ENCODE results near the gene GRIA4. TPM values are rescaled to one million over a fixed set of nuclear protein-coding genes. Genes with fewer than 3 reads are reported as not detected.
"Not testable (repeated sequence)": the region's sequence is repeated elsewhere in the genome, so short reads cannot be mapped to it uniquely, and the experiment has no call there.

The GRIA4 gene
- total RNA-seq, 1 experiment from 2014 or later, result not detected

DNA sequence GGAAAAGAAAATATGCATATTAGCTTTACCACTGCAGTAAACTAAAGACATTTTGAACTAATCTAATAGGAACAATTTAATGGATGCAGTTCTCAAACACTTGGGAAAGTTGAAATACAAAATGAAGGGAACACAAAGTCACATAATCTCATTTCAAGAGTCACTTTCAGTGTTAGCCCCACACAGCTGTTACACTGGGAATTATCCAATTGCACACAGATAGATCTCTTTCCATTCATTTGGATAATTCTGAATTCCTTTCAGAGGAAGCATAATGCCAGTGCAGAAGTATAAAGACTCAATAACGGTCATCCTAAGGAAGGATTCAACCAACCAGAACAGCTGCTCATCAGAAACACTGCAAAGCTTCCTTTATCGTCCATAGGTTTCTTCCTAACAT, 173.3 kb downstream of the GRIA4 start:
- H3K36me3 ChIP-seq (ENCODE audit: insufficient read depth, low read length, poor library complexity, severe bottlenecking), result no peaks in the 10 kb centered on the region
- DNase-seq (ENCODE audit: low spot score), result no peak
- CTCF ChIA-PET, result no interaction called here
- H3K27me3 ChIP-seq (replicated peaks; ENCODE audit: insufficient read depth, low read depth, low read length, poor library complexity), result no peaks in the 10 kb centered on the region
- POLR2A ChIA-PET (ENCODE audit: low non-redundant PET), result interaction anchor here (0.7 kb wide), 1 partner anchor 11 kb away, joined by 3 read pairs; no protein-coding TSS in a partner anchor
- BruUV-seq (replicated peaks), result no TSS peak
- TF ChIP-seq CTCF (conservative IDR thresholded peaks at IDR 0.05; ENCODE audit: low read depth, low read length) (no peak), EZH2 (IDR thresholded peaks at IDR 0.05; ENCODE audit: borderline replicate concordance, low read depth, low read length, poor library complexity, severe bottlenecking) (no peak)
- H3K9me3 ChIP-seq (ENCODE audit: low read depth, low read length, poor library complexity, severe bottlenecking), result no peaks in the 10 kb centered on the region
- intact Hi-C loops (cut with micrococcal nuclease; ENCODE audit: unreplicated experiment), result no loop called here
- no peak overlapping the region for H3K4me3 ChIP-seq (ENCODE audit: low read depth, low read length, poor library complexity, severe bottlenecking)
- H3K4me1 ChIP-seq (ENCODE audit: insufficient read depth, low read length, poor library complexity, severe bottlenecking), result no peaks in the 10 kb centered on the region
- no peak overlapping the region for H3K27ac ChIP-seq (ENCODE audit: low read depth, low read length, poor library complexity, severe bottlenecking)

DNA sequence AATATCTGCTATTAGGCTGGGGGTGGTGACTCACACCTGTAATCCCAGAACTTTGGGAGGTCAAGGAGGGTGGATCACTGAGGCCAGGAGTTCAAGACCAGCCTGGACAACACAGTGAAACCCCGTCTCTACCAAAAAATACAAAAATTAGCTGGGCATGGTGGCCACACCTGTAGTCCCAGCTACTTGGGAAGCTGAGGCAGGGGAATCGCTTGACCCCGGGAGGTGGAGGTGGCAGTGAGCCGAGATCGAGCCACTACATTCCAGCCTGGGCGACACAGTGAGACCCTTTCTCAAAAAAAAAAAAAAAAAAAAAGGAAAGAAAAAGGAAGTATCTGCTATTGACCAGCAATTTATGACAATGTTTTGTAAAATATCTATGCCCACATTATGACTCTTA, 176.0 kb downstream of the GRIA4 start:
- H3K4me3 ChIP-seq (ENCODE audit: low read depth, low read length, poor library complexity, severe bottlenecking); H3K4me1 ChIP-seq (ENCODE audit: insufficient read depth, low read length, poor library complexity, severe bottlenecking); H3K9me3 ChIP-seq (ENCODE audit: low read depth, low read length, poor library complexity, severe bottlenecking); CTCF ChIA-PET; POLR2A ChIA-PET (ENCODE audit: low non-redundant PET); H3K27ac ChIP-seq (ENCODE audit: low read depth, low read length, poor library complexity, severe bottlenecking); DNase-seq (ENCODE audit: low spot score); H3K27me3 ChIP-seq (replicated peaks; ENCODE audit: insufficient read depth, low read depth, low read length, poor library complexity); H3K36me3 ChIP-seq (ENCODE audit: insufficient read depth, low read length, poor library complexity, severe bottlenecking); intact Hi-C loops (cut with micrococcal nuclease; ENCODE audit: unreplicated experiment); BruUV-seq (replicated peaks): not testable (repeated sequence)

GRCh38 chr11:105786741-105787140, 176.9 kb downstream of the GRIA4 start:
- Histone ChIP-seq H3K9me3 (ENCODE audit: low read depth, low read length, poor library complexity, severe bottlenecking) (no peaks in the 10 kb centered on the region), H3K4me3 (ENCODE audit: low read depth, low read length, poor library complexity, severe bottlenecking) (no peak overlapping the region), H3K27me3 (replicated peaks; ENCODE audit: insufficient read depth, low read depth, low read length, poor library complexity) (no peaks in the 10 kb centered on the region), H3K27ac (ENCODE audit: low read depth, low read length, poor library complexity, severe bottlenecking) (no peak overlapping the region), H3K36me3 (ENCODE audit: insufficient read depth, low read length, poor library complexity, severe bottlenecking) (no peaks in the 10 kb centered on the region), H3K4me1 (ENCODE audit: insufficient read depth, low read length, poor library complexity, severe bottlenecking) (no peaks in the 10 kb centered on the region)
- no TSS peak for BruUV-seq (replicated peaks)
- POLR2A ChIA-PET (ENCODE audit: low non-redundant PET), result no interaction called here
- DNase-seq (ENCODE audit: low spot score), result no peak
- intact Hi-C loops (cut with micrococcal nuclease; ENCODE audit: unreplicated experiment), result no loop called here
- TF ChIP-seq CTCF (conservative IDR thresholded peaks at IDR 0.05; ENCODE audit: low read depth, low read length), result no peak
- no peak for TF ChIP-seq EZH2 (IDR thresholded peaks at IDR 0.05; ENCODE audit: borderline replicate concordance, low read depth, low read length, poor library complexity, severe bottlenecking)
- CTCF ChIA-PET, result no interaction called here

- no peak overlapping the region for H3K4me3 ChIP-seq (ENCODE audit: low read depth, low read length, poor library complexity, severe bottlenecking)
- no peak for DNase-seq (ENCODE audit: low spot score)
- no peaks in the 10 kb centered on the region for H3K4me1 ChIP-seq (ENCODE audit: insufficient read depth, low read length, poor library complexity, severe bottlenecking)
- no peaks in the 10 kb centered on the region for H3K9me3 ChIP-seq (ENCODE audit: low read depth, low read length, poor library complexity, severe bottlenecking)
- TF ChIP-seq EZH2 (IDR thresholded peaks at IDR 0.05; ENCODE audit: borderline replicate concordance, low read depth, low read length, poor library complexity, severe bottlenecking) (no peak), CTCF (conservative IDR thresholded peaks at IDR 0.05; ENCODE audit: low read depth, low read length) (no peak)
- H3K36me3 ChIP-seq (ENCODE audit: insufficient read depth, low read length, poor library complexity, severe bottlenecking), result no peaks in the 10 kb centered on the region
- CTCF ChIA-PET, result no interaction called here
- POLR2A ChIA-PET (ENCODE audit: low non-redundant PET), result no interaction called here
- H3K27me3 ChIP-seq (replicated peaks; ENCODE audit: insufficient read depth, low read depth, low read length, poor library complexity), result no peaks in the 10 kb centered on the region
- H3K27ac ChIP-seq (ENCODE audit: low read depth, low read length, poor library complexity, severe bottlenecking), result no peak overlapping the region
- no TSS peak for BruUV-seq (replicated peaks)
- intact Hi-C loops (cut with micrococcal nuclease; ENCODE audit: unreplicated experiment), result no loop called here
Measured at GRCh38 chr11:105789579-105790420, 179.9 kb downstream of the GRIA4 start.

All from A673 (cell line).